ENCODE measurements around the gene MGMT.

Gene MGMT

GRCh38 chr10:129815898-129816655 is 349.0 kb downstream of the MGMT start:
- no peak for DNase-seq

- no peak for DNase-seq
Measured at GRCh38 chr10:129816656-129817045, 349.6 kb downstream of the MGMT start.
